SJSA1 (cell line): Measurements from ENCODE around the gene NPVF. TPM values are rescaled to one million over a fixed set of nuclear protein-coding genes. Genes with fewer than 3 reads are reported as not detected.

Experiments
- DNase-seq, 2 experiments: peaks; one replicate each; pipeline ENCODE4 v3.0.0-alpha.2; 2015 to 2020; ENCODE audit warnings: low spot score in 2 of 2, low read depth in 1 of 2
- H3K27ac ChIP-seq: fragments of 250-450 bp; sonication (Bioruptor Pico); 2 replicates; pipeline ENCODE4 v1.5.1; 2020; ENCODE audit warnings: mild to moderate bottlenecking, moderate library complexity
- H3K27me3 ChIP-seq: fragments of 250-450 bp; sonication (Bioruptor Pico); replicated peaks from 2 replicates; pipeline ENCODE4 v1.5.1; 2020; ENCODE audit warnings: mild to moderate bottlenecking, moderate library complexity
- H3K36me3 ChIP-seq: fragments of 250-450 bp; sonication (Bioruptor Pico); 2 replicates; pipeline ENCODE4 v1.5.1; 2020; ENCODE audit warnings: mild to moderate bottlenecking
- H3K4me1 ChIP-seq: fragments of 250-450 bp; sonication (Bioruptor Pico); replicated peaks from 2 replicates; pipeline ENCODE4 v1.6.1; 2021; ENCODE audit warnings: mild to moderate bottlenecking
- H3K4me3 ChIP-seq: fragments of 250-450 bp; sonication (Bioruptor Pico); 2 replicates; pipeline ENCODE4 v1.5.1; 2020; ENCODE audit warnings: mild to moderate bottlenecking
- H3K9me3 ChIP-seq: fragments of 250-450 bp; sonication (Bioruptor Pico); replicated peaks from 2 replicates; pipeline ENCODE4 v1.5.1; 2020; ENCODE audit warnings: mild to moderate bottlenecking
- total RNA-seq: library from RNA; depleted of rRNA; stranded (reverse); fragments of >200 nt; shearing (Covaris generic); gene quantifications from 2 replicates; pipeline ENCODE4 v1.2.3, GENCODE V29; 2014; rRNA removed

The NPVF gene
- total RNA-seq = not detected in 2 replicates

GRCh38 chr7:25228386-25228785 lies at the start of gene NPVF:
TSS of gene NPVF (minus strand) at chr7:25228486. CDS start at chr7:25228439, 47 bp downstream.
- Histone ChIP-seq H3K36me3 (no peaks in the 10 kb centered on the region), H3K27ac (no peak within 1 kb of the TSS), H3K4me1 (no peaks in the 10 kb centered on the region), H3K4me3 (no peak within 1 kb of the TSS), H3K9me3 (no peaks in the 10 kb centered on the region; the same call in 1 of the 2 replicates), H3K27me3 (peaks cover 7% of the 10 kb centered on the region)
- DNase-seq = no peak

GRCh38 chr7:25272265-25272664 lies 44.0 kb upstream of the NPVF start:
- Histone ChIP-seq H3K27ac (no peak overlapping the region), H3K9me3 (no peaks in the 10 kb centered on the region), H3K4me3 (no peak overlapping the region), H3K36me3 (no peaks in the 10 kb centered on the region), H3K27me3 (no peaks in the 10 kb centered on the region), H3K4me1 (no peaks in the 10 kb centered on the region)
- DNase-seq = no peak

- no peak for DNase-seq
- H3K9me3 ChIP-seq = no peaks in the 10 kb centered on the region
Observed at GRCh38 chr7:25263337-25263736, 35.1 kb upstream of the NPVF start.

GRCh38 chr7:25262586-25262985 lies 34.3 kb upstream of the NPVF start:
- H3K4me1 ChIP-seq = peaks cover 14% of the 10 kb centered on the region
- H3K36me3 ChIP-seq = no peaks in the 10 kb centered on the region
- H3K27me3 ChIP-seq = no peaks in the 10 kb centered on the region
- H3K4me3 ChIP-seq = no peak overlapping the region
- no peak overlapping the region for H3K27ac ChIP-seq
- H3K9me3 ChIP-seq = no peaks in the 10 kb centered on the region
- DNase-seq = peak; percentile 9 to 52

More at GRCh38 chr7:25263337-25263736, 35.1 kb upstream of the NPVF start:
- no peaks in the 10 kb centered on the region for H3K27me3 ChIP-seq
- no peak overlapping the region for H3K4me3 ChIP-seq
- no peaks in the 10 kb centered on the region for H3K36me3 ChIP-seq
- H3K4me1 ChIP-seq = peaks cover 14% of the 10 kb centered on the region
- no peak overlapping the region for H3K27ac ChIP-seq

GRCh38 chr7:25261545-25262140 lies 33.4 kb upstream of the NPVF start:
- Histone ChIP-seq H3K36me3 (no peaks in the 10 kb centered on the region), H3K4me3 (no peak overlapping the region), H3K4me1 (peaks cover 14% of the 10 kb centered on the region), H3K9me3 (no peaks in the 10 kb centered on the region), H3K27me3 (no peaks in the 10 kb centered on the region), H3K27ac (no peak overlapping the region)
- DNase-seq = no peak

GRCh38 chr7:25260862-25261494 lies 32.7 kb upstream of the NPVF start:
- peaks cover 14% of the 10 kb centered on the region for H3K4me1 ChIP-seq
- no peak overlapping the region for H3K4me3 ChIP-seq
- no peaks in the 10 kb centered on the region for H3K27me3 ChIP-seq
- no peak for DNase-seq
- H3K9me3 ChIP-seq = no peaks in the 10 kb centered on the region
- H3K27ac ChIP-seq = no peak overlapping the region
- no peaks in the 10 kb centered on the region for H3K36me3 ChIP-seq

GRCh38 chr7:25259487-25260243 lies 31.4 kb upstream of the NPVF start:
- DNase-seq = peak; percentile 56 to 63

GRCh38 chr7:25256333-25256819 lies 28.1 kb upstream of the NPVF start:
- no peaks in the 10 kb centered on the region for H3K27me3 ChIP-seq
- H3K36me3 ChIP-seq = no peaks in the 10 kb centered on the region
- H3K4me1 ChIP-seq = peaks cover 6% of the 10 kb centered on the region; the same call in 1 of the 2 replicates
- no peak overlapping the region for H3K4me3 ChIP-seq
- no peak for DNase-seq
- no peak overlapping the region for H3K27ac ChIP-seq
- no peaks in the 10 kb centered on the region for H3K9me3 ChIP-seq

More at GRCh38 chr7:25259487-25260243, 31.4 kb upstream of the NPVF start:
- H3K27me3 ChIP-seq = no peaks in the 10 kb centered on the region
- H3K27ac ChIP-seq = no peak overlapping the region
- H3K4me1 ChIP-seq = peaks cover 14% of the 10 kb centered on the region
- H3K9me3 ChIP-seq = no peaks in the 10 kb centered on the region
- H3K36me3 ChIP-seq = no peaks in the 10 kb centered on the region
- no peak overlapping the region for H3K4me3 ChIP-seq

- Histone ChIP-seq H3K9me3 (no peaks in the 10 kb centered on the region), H3K27me3 (no peaks in the 10 kb centered on the region), H3K4me1 (peaks cover 1% of the 10 kb centered on the region; the same call in 1 of the 2 replicates), H3K4me3 (no peak overlapping the region), H3K36me3 (no peaks in the 10 kb centered on the region), H3K27ac (no peak overlapping the region)
- DNase-seq = no peak
Observed at GRCh38 chr7:25255611-25256332, 27.5 kb upstream of the NPVF start.

- no peak overlapping the region for H3K27ac ChIP-seq
- H3K27me3 ChIP-seq = no peaks in the 10 kb centered on the region
- H3K9me3 ChIP-seq = no peaks in the 10 kb centered on the region
- H3K4me1 ChIP-seq = no peaks in the 10 kb centered on the region
- H3K4me3 ChIP-seq = no peak overlapping the region
- no peaks in the 10 kb centered on the region for H3K36me3 ChIP-seq
- no peak for DNase-seq
Observed at GRCh38 chr7:25254604-25255003, 26.3 kb upstream of the NPVF start.

- DNase-seq = no peak
- Histone ChIP-seq H3K27me3 (no peaks in the 10 kb centered on the region), H3K36me3 (no peaks in the 10 kb centered on the region), H3K4me3 (no peak overlapping the region), H3K4me1 (no peaks in the 10 kb centered on the region), H3K27ac (no peak overlapping the region), H3K9me3 (no peaks in the 10 kb centered on the region)
Observed at GRCh38 chr7:25253714-25254113, 25.4 kb upstream of the NPVF start.

- Histone ChIP-seq H3K27me3 (no peaks in the 10 kb centered on the region), H3K4me3 (no peak overlapping the region), H3K36me3 (no peaks in the 10 kb centered on the region), H3K4me1 (no peaks in the 10 kb centered on the region), H3K27ac (no peak overlapping the region), H3K9me3 (no peaks in the 10 kb centered on the region)
- no peak for DNase-seq
Observed at GRCh38 chr7:25250386-25250785, 22.1 kb upstream of the NPVF start.

- H3K9me3 ChIP-seq = no peaks in the 10 kb centered on the region
- H3K27me3 ChIP-seq = no peaks in the 10 kb centered on the region
- DNase-seq = no peak
- H3K27ac ChIP-seq = no peak overlapping the region
- no peak overlapping the region for H3K4me3 ChIP-seq
- H3K4me1 ChIP-seq = no peaks in the 10 kb centered on the region
- H3K36me3 ChIP-seq = no peaks in the 10 kb centered on the region
Observed at GRCh38 chr7:25249772-25250171, 21.5 kb upstream of the NPVF start.
